Glomerular visceral epithelial cell (primary cell): ENCODE data around the gene RNF212B.
"Not testable (repeated sequence)": the region's sequence is repeated elsewhere in the genome, so short reads cannot be mapped to it uniquely, and the experiment has no call there.

Experiments used
- DNase-seq: peaks from one replicate; pipeline ENCODE4 v3.0.0-alpha.2; 2016; ENCODE audit errors: extremely low spot score

Gene RNF212B, protein sequence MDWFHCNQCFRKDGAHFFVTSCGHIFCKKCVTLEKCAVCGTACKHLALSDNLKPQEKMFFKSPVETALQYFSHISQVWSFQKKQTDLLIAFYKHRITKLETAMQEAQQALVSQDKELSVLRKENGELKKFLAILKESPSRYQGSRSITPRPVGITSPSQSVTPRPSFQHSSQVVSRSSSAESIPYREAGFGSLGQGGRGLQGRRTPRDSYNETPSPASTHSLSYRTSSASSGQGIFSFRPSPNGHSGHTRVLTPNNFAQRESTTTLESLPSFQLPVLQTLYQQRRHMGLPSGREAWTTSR

DNA sequence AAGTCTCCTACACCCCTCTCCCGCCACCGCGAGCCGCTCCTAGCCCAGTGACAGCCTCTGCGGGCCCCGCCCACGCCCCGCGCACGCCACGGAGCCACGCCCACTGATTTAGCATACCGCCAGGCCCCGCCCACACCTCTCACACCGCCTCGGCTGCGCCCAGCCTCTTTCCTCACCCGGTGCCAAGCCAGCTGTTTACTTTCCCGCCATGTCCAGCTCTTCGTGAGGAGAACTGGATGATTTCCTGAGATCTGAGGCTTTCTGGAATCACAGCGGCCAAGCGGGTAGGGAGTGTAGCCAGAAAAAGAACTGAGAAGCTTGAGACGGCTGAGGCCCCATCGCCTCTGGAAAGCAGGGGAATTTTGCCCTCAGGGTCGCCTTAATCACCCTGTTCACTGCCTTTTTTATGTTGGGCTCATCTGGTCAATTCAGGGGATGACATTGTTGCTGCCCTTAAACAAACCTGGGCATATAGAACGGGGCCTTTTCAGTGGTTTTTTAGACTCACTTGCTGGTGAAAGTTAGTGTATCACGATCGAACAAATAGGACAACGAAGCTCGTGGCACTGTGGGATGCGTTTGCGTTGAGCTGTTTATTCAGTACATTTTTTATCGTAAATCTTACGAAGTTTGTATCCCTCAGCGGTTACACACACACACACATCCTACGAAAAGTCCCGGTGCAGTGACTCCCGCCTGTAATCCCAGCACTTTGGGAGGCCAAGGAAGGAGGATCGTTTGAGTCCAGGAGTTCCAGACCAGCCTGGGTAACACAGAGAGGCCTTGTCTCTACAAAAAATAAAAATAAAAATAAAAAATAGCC lies at the start of gene RNF212B:
RNF212B (plus strand) TSS at position 165 of the 823 bp plus-strand sequence. CDS start 2,410 bp downstream, outside the sequence.
- DNase-seq: peak; percentile 74

DNA sequence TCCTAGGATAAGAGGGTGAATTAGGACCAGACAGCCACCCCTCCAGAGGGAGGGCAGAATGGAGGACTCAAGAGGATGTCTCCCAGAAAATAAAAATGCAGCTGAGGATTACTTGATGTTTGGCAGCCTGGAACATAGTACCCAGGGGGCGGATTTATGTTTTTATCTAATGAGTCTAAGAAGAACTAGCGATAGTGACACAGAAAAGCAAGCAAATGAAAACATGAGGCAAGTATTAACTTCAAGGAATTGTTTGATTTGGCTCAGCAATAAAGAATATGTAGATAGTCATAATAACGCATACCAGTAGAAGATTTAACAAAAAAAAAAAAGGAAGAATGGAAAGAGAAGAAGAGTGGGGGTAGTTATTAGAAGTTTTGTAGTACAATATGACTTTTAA lies 44.3 kb upstream of the RNF212B start:
- DNase-seq: no peak

DNA sequence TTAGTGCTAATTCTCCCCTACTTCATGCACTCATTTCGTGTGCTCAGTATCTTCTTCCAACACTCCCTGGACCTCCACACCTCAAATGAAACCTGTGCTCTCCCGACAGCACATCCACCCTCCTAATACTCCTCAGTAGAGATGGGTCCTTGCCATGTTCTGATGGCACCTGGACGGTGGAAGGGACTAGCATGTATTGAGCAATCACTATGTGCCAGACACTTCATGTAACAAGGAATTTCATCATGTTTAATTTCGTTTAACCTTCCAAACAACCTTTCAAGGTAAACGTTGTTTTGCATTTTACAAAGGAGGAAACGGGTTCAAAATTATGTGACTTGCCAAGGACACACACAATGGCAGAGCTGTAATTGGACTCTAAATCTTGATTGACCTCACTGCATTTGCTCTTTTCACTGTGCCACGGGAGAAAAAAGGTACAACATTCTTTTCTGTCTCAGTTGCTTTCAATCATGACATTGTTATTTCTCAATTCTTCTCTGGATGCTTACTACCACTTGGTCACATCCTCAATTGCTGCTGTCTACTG lies 42.1 kb upstream of the RNF212B start:
- no peak for DNase-seq

DNA sequence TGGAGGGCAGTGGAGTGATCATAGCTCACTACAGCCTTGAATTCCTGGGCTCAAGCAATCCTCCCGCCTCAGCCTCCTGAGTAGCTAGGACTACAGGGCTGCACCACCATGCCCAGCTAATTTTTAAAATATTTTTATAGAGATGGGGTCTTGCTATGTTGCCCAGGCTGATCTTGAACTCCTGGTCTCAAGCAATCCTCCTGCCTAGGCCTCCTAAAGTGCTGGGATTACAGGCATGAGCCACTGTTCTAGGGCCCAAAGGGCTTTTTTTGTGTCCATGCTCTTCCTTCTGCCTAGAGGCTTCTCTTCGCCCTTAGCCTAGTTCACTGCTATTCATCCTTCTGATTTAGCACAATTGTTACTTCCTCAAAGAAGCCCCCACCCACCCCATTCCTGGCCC lies 41.2 kb upstream of the RNF212B start:
- not testable (repeated sequence) for DNase-seq

DNA sequence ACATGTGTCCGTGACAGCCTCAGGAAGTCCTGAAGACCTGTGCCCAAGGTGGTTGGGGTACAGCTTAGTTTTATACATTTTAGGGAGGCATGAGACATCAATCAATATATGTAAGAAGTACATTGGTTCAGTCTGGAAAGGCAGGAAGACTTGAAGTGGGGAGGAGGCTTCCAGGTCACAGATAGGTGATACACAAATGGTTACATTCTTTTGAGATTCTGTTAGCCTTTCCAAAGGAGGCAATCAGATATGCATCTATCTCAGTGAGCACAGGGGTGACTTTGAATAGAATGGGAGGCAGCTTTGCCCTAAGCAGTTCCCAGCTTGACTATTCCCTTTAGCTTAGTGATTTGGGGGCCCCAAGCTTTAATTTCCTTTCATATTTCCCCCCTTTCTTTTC lies 38.6 kb upstream of the RNF212B start:
- not testable (repeated sequence) for DNase-seq

DNA sequence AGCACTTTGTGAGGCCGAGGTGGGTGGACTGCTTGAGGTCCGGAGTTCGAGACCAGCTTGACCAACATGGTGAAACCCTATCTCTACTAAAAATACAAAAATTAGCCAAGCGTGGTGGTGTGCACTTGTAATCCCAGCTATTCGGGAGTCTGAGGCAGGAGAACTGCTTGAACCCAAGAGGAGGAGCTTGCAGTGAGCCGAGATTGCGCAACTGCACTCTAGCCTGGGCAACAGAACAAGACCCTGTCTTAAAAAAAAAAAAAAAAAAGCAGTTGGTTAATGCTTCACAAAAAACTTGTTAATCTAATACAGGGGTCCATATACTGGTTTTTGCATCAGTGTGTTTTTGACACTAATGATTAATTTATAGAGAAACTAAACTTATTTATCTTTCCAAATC lies 35.7 kb upstream of the RNF212B start:
- DNase-seq: no peak

DNA sequence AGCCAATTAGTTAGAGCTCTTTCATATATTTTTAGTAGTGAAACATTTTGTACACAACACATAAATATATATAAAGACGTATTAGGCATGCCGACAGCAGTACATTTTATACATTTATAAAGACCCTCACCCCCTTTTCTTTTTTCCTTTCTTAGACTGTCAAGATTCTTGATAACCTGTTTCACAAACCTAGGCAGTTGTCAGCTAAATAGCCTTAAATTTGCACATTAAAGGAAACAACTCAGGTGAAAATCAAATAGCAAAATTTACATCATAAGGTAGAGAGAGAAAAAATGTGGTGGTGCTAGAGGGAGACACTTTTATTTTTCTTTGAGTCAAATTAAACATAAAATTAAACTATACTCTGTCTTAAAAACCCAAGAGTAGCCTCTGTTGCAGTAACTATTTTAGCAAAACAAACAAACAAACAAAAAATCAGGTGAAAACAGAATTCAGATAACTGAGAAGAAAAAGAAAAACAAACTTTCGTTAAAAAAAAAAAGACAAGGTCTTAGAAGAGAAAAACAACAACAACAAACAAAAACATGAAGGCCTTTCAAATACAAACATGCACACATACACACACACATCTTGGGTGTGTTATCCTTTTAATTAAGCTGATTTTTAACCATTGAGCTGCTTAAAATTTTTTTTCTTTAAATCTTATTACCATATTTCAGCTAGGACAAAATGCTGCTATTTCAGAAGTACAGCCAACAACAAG lies 31.2 kb upstream of the RNF212B start:
- no peak for DNase-seq

DNA sequence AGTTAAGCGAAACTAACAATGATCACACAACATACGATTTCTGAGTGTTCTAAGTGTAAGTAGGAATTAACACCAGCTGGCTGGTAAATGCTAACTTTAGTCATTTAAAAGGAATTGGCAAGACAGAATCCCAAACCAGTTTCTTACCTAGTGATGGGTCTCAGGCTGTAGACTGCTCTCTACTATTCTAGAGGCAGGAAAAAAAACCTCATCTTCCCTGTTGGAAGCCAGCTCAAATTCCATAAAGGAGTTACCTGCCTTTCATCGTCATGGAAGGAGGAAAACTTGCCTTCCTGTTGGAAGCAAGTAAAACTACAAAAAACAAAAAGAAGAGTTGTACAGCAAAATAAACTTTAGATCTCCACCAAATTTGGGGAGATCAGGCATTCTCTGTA lies 30.6 kb upstream of the RNF212B start:
- DNase-seq: no peak

DNA sequence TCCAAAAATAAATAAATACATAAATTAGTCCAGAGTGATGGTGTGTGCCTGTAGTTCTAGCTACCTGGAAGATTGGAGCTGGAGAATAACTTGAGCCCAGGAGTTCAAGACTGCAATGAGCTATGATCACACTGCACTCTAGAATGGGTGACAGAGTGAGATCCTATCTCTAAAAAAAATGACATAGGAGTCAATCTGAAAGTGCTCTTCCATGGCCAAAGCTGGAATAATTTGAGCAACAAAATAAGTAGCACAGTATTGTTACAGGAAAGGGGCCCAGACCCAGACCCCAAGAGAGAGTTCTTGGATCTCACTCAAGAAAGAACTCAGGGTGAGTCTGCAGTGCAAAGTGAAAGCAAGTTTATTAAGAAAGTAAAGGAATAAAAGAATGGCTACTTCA lies 29.4 kb upstream of the RNF212B start:
- no peak for DNase-seq

DNA sequence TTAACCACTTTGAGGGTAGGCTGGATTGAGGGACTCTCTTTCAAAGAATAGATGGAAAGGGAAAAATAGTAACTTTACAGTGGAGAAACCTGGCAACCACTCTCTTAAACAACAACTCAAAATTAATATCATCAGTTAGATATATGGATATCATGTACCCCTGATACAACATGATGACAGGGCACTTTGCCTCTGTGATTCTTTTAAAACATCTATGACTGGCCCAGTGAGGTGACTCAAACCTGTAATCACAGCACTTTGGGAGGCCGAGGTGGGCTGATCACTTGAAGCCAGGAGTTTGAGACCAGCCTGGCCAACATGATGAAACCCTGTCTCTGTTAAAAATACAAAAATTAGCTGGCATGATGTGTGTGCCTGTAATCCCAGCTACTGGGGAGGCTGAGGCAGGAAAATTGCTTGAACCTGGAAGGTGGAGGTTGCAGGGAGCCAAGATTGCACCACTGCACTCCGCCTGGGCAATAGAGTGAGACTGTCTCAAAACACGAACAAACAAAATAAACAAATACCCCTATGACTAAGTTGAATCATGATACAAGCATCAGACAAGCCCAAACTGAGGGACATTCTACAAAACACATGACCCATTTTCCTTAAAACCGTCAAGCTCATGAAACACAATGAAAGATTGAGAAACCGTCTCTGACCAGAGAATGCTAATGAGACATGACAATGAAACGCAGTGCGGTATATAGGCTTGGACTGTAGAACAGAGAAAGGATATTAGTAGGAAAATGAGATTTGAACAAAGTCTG lies 27.9 kb upstream of the RNF212B start:
- no peak for DNase-seq

DNA sequence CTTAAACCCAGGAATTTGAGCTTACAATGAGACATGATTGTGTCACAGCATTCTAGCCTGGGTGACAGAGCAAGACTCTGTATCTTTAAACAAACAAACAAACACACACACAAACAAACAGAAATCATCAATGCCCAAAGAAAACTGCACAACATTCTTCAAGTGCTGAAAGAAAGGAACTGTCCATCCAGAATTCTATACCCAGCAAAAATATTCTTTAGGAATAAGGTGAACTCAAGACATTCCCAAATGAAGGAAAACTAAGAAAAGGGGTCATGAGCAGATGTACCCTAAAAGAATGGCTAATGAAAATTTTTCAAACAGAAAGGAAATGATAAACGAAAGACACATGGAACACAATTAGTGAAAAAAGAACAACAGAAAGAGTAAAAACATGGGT lies 22.3 kb upstream of the RNF212B start:
- DNase-seq: no peak

DNA sequence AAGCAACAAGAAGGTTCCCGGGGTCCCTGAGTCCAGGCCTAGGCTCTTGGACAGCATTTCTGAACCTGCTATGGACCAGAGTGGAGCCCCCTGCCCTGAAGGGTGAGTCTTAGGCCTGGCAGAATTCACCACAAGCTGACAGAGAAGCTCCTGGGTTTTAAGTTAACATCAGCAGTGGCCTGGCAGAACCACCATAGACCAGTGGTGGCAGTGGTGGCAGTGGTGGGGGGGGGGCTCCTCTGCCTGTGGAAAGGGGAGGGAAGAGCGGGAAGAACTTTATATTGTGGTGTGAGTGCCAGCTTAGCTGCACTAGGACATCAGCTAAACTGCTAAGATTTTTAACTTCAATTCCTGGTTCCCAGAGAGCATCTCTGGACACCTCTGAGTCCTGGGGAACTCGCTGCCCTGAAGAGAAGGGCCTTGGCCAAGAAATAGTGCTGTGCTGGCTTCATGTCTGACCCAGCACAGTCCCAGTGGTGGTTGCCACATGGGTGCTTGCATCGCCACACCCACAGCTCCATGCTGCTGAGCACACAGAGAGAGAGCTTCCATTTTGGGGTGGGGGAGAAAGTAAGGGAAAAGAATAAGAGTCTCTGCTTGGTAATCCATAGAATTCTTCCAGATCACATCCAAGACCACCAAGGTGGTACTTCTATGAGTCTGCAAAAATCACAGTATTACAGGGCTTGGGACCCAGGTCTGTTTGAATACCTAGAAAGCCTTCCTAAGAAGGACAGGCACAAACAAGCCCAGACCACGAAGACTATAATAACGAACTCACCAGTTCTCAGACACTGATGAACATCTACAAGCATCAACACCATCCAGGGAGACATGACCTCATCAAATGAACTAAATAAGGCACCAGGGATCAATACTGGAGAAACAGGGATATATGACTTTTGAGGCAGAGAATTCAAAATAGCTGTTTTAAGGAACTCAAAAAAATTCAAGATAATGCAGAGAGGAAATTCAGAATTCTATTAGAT lies 20.4 kb upstream of the RNF212B start:
- no peak for DNase-seq

DNA sequence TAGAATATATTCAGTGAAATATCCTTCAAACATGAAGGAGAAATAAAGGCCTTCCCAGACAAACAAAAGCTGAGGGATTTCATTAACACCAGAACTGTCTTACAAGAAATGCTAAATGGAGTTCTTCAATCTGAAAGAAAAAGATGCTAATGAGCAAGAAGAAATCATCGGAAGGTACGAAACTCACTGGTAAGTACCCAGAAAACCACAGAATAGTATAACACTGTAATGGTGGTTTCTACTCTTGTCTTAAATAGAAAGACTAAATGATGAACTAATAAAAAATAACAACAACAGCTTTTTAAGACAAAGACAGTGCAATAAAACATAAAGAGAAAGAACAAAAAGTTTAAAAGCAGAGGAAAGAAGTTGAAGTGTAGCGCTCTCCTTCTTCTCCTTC lies 18.7 kb upstream of the RNF212B start:
- DNase-seq: no peak

DNA sequence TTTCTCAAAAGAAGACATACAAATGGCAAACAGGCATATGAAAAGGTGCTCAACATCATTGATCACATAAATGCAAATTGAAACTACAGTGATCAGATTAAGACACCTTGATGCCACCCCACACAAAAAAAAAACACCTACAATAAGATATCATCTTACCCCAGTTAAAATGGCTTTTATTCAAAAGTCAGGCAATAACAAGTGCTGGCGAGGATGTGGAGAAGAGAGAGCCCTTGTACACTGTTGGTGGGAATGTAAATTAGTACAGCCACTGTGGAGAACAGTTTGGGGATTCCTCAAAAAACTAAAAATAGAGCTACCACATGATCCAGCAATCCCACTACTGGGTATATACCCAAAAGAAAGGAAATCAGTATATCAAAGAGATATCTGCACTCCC lies 12.8 kb upstream of the RNF212B start:
- not testable (repeated sequence) for DNase-seq

DNA sequence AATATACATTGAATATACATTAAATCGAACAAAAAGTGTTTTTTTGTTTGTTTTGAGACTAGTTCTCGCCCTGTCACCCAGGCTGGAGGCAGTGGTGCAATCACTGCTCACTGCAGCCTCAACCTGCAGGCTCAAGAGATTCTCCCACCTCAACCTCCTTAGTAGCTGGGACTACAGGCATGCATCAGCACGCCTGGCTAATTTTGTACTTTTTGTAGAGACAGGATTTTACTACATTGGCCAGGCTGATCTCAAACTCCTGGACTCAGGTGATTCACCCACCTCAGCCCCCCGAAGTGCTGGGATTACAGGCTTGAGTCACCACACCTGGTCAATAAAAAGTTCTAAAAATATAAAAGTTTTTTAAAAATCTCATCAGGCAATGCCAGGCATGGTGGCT lies 10.2 kb upstream of the RNF212B start:
- DNase-seq: no peak

DNA sequence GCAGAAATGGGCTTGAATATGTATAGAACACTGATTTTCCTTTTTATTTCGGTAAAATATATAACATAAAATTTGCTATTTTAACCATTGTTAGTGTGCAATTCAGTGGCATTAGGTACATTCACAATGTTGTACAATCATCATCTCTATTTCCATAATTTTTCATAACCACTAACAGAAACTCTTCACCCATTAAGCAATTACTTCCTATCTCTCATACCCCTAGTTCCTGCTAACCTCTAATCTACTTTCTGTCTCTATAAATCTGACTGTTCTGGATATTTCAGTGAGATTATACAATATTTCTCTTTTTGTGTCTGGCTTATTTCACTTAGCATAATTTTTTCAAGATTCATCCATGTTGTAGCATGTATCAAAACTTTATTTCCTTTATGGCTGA lies 8.9 kb upstream of the RNF212B start:
- no peak for DNase-seq

DNA sequence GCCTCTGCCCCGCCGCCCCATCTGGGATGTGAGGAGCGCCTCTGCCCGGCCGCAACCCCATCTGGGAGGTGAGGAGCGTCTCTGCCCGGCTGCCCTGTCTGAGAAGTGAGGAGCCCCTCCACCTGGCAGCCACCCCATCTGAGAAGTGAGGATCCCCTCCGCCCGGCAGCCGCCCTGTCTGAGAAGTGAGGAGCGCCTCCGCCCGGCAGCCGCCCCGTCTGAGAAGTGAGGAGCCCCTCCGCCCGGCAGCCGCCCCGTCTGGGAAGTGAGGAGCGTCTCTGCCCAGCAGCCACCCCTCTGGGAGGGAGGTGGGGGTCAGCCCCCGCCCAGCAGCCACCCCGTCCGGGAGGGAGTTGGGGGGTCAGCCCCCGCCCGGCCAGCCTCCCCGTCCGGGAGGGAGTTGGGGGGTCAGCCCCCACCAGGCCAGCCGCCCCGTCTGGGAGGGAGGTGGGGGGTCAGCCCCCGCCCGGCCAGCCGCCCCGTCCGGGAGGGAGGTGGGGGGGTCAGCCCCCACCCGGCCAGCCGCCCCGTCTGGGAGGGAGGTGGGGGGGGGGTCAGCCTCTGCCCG lies 5.4 kb upstream of the RNF212B start:
- DNase-seq: not testable (repeated sequence)

DNA sequence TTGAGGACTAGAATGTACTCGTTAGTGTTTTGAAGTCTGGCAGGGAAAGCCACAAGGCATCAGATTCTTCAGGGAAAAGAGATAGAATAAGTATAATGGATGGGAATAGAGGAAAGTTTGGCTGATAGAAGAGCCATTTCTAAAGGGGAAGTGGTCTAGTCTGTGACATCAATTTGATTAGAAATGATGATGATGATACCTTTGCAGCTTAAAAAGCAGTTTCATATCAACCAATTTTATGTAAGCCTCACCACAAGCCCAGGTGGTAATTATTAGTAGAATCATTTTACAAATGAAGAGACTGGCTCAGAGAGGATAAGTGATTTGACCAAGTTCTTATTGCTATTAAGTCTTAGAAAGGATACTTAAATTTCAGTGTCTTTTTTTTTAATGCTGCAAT lies 2.9 kb downstream of the RNF212B start:
- no peak for DNase-seq

DNA sequence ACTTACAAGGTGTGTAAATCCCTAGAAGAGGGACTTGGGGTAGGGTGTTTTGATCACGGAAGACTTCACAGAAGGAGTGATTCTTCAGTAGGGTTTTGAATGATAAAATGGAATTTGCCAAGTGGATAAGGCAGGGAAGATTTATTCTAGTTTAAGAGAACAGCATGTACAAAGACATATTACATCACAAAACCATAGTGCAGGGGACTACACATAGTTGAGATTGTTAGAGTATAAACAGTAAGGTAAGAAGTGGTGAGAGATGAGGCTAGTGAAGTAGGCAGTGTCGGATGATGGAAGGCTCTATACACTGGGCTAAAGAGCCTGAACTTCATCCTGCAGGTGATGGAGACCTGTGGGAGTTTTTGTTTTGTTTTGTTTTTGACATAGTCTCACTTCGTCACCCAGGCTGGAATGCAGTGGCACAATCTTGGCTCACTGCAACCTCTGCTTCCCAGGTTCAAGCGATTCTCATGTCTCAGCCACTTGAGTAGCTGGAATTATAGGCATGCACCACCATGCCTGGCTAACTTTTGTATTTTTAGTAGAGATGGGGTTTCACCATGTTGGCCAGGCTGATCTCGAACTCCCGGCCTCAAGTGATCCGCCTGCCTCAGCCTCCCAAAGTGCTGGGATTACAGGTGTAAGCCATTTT lies 3.5 kb downstream of the RNF212B start:
- DNase-seq: not testable (repeated sequence)
